Amygdala (tissue), 56 donors: ENCODE measurements around the gene ZNF273.
A peak's percentile ranks its signal among the peaks of the same experiment; 100 is the strongest.
"Not testable (repeated sequence)": the region's sequence is repeated elsewhere in the genome, so short reads cannot be mapped to it uniquely, and the experiment has no call there.

Experiments used
- DNase-seq, 56 donors: peaks; one replicate each; lab custom pipeline; 2025; lab: John Stamatoyannopoulos, UW

The ZNF273 gene

GRCh38 chr7:64940021-64940420, 36.9 kb downstream of the ZNF273 start:
- not testable (repeated sequence) for DNase-seq

GRCh38 chr7:64944667-64945502, 41.8 kb downstream of the ZNF273 start:
- DNase-seq: not testable (repeated sequence)

- DNase-seq: no peak
Measured at GRCh38 chr7:64945503-64946175, 42.6 kb downstream of the ZNF273 start.

GRCh38 chr7:64946772-64947171, 43.7 kb downstream of the ZNF273 start:
- no peak for DNase-seq

GRCh38 chr7:64947252-64948000, 44.4 kb downstream of the ZNF273 start:
- DNase-seq: peak in 3 of 56 donors; percentile 14 to 28 (median 18)

GRCh38 chr7:64948774-64949173, 45.7 kb downstream of the ZNF273 start:
- DNase-seq: not testable (repeated sequence)

- DNase-seq: not testable (repeated sequence)
Measured at GRCh38 chr7:64950673-64951072, 47.6 kb downstream of the ZNF273 start.

GRCh38 chr7:64951250-64951848, 48.3 kb downstream of the ZNF273 start:
- DNase-seq: peak in 2 of 56 donors; percentile 9 to 10

GRCh38 chr7:64959072-64959747, 56.1 kb downstream of the ZNF273 start:
- no peak for DNase-seq

GRCh38 chr7:64965594-64965993, 62.5 kb downstream of the ZNF273 start:
- no peak for DNase-seq

GRCh38 chr7:64978497-64979203, 75.6 kb downstream of the ZNF273 start:
- no peak for DNase-seq
